ENCODE data around the gene STPG2.

Gene STPG2

GRCh38 chr4:97866821-97867556 lies 276.3 kb downstream of the STPG2 start:
- H3K4me3 ChIP-seq (ENCODE audit: low read depth, low read length), result no peak overlapping the region

GRCh38 chr4:97851115-97851514 lies 292.2 kb downstream of the STPG2 start:
- DNase-seq (ENCODE audit: low read depth), result no peak
- H3K4me3 ChIP-seq (ENCODE audit: low read depth, low read length), result no peak overlapping the region

More at GRCh38 chr4:97866821-97867556, 276.3 kb downstream of the STPG2 start:
- DNase-seq (ENCODE audit: low read depth), result no peak

- DNase-seq (ENCODE audit: low read depth), result no peak
- H3K4me3 ChIP-seq (ENCODE audit: low read depth, low read length), result no peak overlapping the region
Measured at GRCh38 chr4:97845758-97846157, 297.5 kb downstream of the STPG2 start.

- DNase-seq (ENCODE audit: low read depth), result no peak
- H3K4me3 ChIP-seq (ENCODE audit: low read depth, low read length), result no peak overlapping the region
Measured at GRCh38 chr4:97841512-97841911, 301.8 kb downstream of the STPG2 start.

- H3K4me3 ChIP-seq (ENCODE audit: low read depth, low read length), result no peak overlapping the region
- no peak for DNase-seq (ENCODE audit: low read depth)
Measured at GRCh38 chr4:97836662-97837061, 306.6 kb downstream of the STPG2 start.

GRCh38 chr4:97828646-97829045 lies 314.6 kb downstream of the STPG2 start:
- no peak for DNase-seq (ENCODE audit: low read depth)

GRCh38 chr4:97819294-97819693 lies 324.0 kb downstream of the STPG2 start:
- DNase-seq (ENCODE audit: low read depth), result no peak
- no peak overlapping the region for H3K4me3 ChIP-seq (ENCODE audit: low read depth, low read length)

More at GRCh38 chr4:97828646-97829045, 314.6 kb downstream of the STPG2 start:
- no peak overlapping the region for H3K4me3 ChIP-seq (ENCODE audit: low read depth, low read length)

- H3K4me3 ChIP-seq (ENCODE audit: low read depth, low read length), result no peak overlapping the region
- no peak for DNase-seq (ENCODE audit: low read depth)
Measured at GRCh38 chr4:97812768-97813167, 330.5 kb downstream of the STPG2 start.

- H3K4me3 ChIP-seq (ENCODE audit: low read depth, low read length), result no peak overlapping the region
Measured at GRCh38 chr4:97786306-97786920, 356.9 kb downstream of the STPG2 start.

GRCh38 chr4:97778174-97778573 lies 365.1 kb downstream of the STPG2 start:
- no peak for DNase-seq (ENCODE audit: low read depth)
- no peak overlapping the region for H3K4me3 ChIP-seq (ENCODE audit: low read depth, low read length)

More at GRCh38 chr4:97786306-97786920, 356.9 kb downstream of the STPG2 start:
- no peak for DNase-seq (ENCODE audit: low read depth)

GRCh38 chr4:97774347-97774989 lies 368.8 kb downstream of the STPG2 start:
- no peak for DNase-seq (ENCODE audit: low read depth)
- H3K4me3 ChIP-seq (ENCODE audit: low read depth, low read length), result no peak overlapping the region

GRCh38 chr4:97770222-97770621 lies 373.1 kb downstream of the STPG2 start:
- H3K4me3 ChIP-seq (ENCODE audit: low read depth, low read length), result no peak overlapping the region
- no peak for DNase-seq (ENCODE audit: low read depth)

GRCh38 chr4:97762115-97762512 lies 381.2 kb downstream of the STPG2 start:
- DNase-seq (ENCODE audit: low read depth), result no peak
- H3K4me3 ChIP-seq (ENCODE audit: low read depth, low read length), result no peak overlapping the region

GRCh38 chr4:97761445-97762114 lies 381.7 kb downstream of the STPG2 start:
- H3K4me3 ChIP-seq (ENCODE audit: low read depth, low read length), result no peak overlapping the region
- no peak for DNase-seq (ENCODE audit: low read depth)

GRCh38 chr4:97759785-97760184 lies 383.5 kb downstream of the STPG2 start:
- no peak for DNase-seq (ENCODE audit: low read depth)
- H3K4me3 ChIP-seq (ENCODE audit: low read depth, low read length), result no peak overlapping the region

- H3K4me3 ChIP-seq (ENCODE audit: low read depth, low read length), result no peak overlapping the region
- DNase-seq (ENCODE audit: low read depth), result no peak
Measured at GRCh38 chr4:97752599-97752998, 390.7 kb downstream of the STPG2 start.

- H3K4me3 ChIP-seq (ENCODE audit: low read depth, low read length), result no peak overlapping the region
- DNase-seq (ENCODE audit: low read depth), result no peak
Measured at GRCh38 chr4:97747945-97748344, 395.3 kb downstream of the STPG2 start.

- no peak for DNase-seq (ENCODE audit: low read depth)
- no peak overlapping the region for H3K4me3 ChIP-seq (ENCODE audit: low read depth, low read length)
Measured at GRCh38 chr4:97720869-97721432, 422.3 kb downstream of the STPG2 start.

- H3K4me3 ChIP-seq (ENCODE audit: low read depth, low read length), result no peak overlapping the region
- DNase-seq (ENCODE audit: low read depth), result no peak
Measured at GRCh38 chr4:97691111-97691605, 452.1 kb downstream of the STPG2 start.
